Measurements from ENCODE around the gene UCKL1. TPM values are rescaled to one million over a fixed set of nuclear protein-coding genes. Genes with fewer than 3 reads are reported as not detected.

Gene UCKL1
- total RNA-seq (2012; rRNA removed): 16.5 and 16.6 TPM in 2 replicates

GRCh38 chr20:63955827-63956663, at the start of gene UCKL1:
Gene UCKL1 (minus strand): TSS chr20:63956416. CDS start chr20:63956372, 44 bp downstream.
- Histone ChIP-seq H3K9me3 (replicated peaks; ENCODE audit: low read length) (no peaks in the 10 kb centered on the region), H3K36me3 (ENCODE audit: insufficient read depth, low read length) (peaks cover 14% of the 10 kb centered on the region), H3K4me3 (ENCODE audit: low read length) (peak within 1 kb of the TSS; percentile 100), H3K4me1 (ENCODE audit: control insufficient read depth, insufficient read depth, low read length) (peaks cover 41% of the 10 kb centered on the region), H3K27me3 (ENCODE audit: control insufficient read depth, insufficient read depth, low read length) (no peaks in the 10 kb centered on the region), H3K9ac (ENCODE audit: low read depth, low read length) (peak within 1 kb of the TSS; percentile 99), H3K4me2 (ENCODE audit: low read length) (peak within 1 kb of the TSS; percentile 97)

- Histone ChIP-seq H3K4me2 (ENCODE audit: low read length) (no peak overlapping the region), H3K9ac (ENCODE audit: low read depth, low read length) (no peak overlapping the region), H3K9me3 (replicated peaks; ENCODE audit: low read length) (no peaks in the 10 kb centered on the region), H3K4me1 (ENCODE audit: control insufficient read depth, insufficient read depth, low read length) (peaks cover 5% of the 10 kb centered on the region), H3K27me3 (ENCODE audit: control insufficient read depth, insufficient read depth, low read length) (no peaks in the 10 kb centered on the region), H3K36me3 (ENCODE audit: insufficient read depth, low read length) (peaks cover 68% of the 10 kb centered on the region), H3K4me3 (ENCODE audit: low read length) (no peak overlapping the region)
Measured at GRCh38 chr20:64005394-64005793, 49.2 kb upstream of the UCKL1 start.

- Histone ChIP-seq H3K9ac (ENCODE audit: low read depth, low read length) (no peak overlapping the region), H3K27me3 (ENCODE audit: control insufficient read depth, insufficient read depth, low read length) (no peaks in the 10 kb centered on the region), H3K4me1 (ENCODE audit: control insufficient read depth, insufficient read depth, low read length) (peaks cover 5% of the 10 kb centered on the region), H3K36me3 (ENCODE audit: insufficient read depth, low read length) (peaks cover 67% of the 10 kb centered on the region), H3K9me3 (replicated peaks; ENCODE audit: low read length) (no peaks in the 10 kb centered on the region), H3K4me2 (ENCODE audit: low read length) (no peak overlapping the region), H3K4me3 (ENCODE audit: low read length) (no peak overlapping the region)
Measured at GRCh38 chr20:64003960-64004725, 47.9 kb upstream of the UCKL1 start.

GRCh38 chr20:64001607-64002011, 45.4 kb upstream of the UCKL1 start:
- Histone ChIP-seq H3K36me3 (ENCODE audit: insufficient read depth, low read length) (peaks cover 60% of the 10 kb centered on the region), H3K27me3 (ENCODE audit: control insufficient read depth, insufficient read depth, low read length) (no peaks in the 10 kb centered on the region), H3K4me1 (ENCODE audit: control insufficient read depth, insufficient read depth, low read length) (peaks cover 5% of the 10 kb centered on the region), H3K4me3 (ENCODE audit: low read length) (no peak overlapping the region), H3K4me2 (ENCODE audit: low read length) (no peak overlapping the region), H3K9me3 (replicated peaks; ENCODE audit: low read length) (no peaks in the 10 kb centered on the region), H3K9ac (ENCODE audit: low read depth, low read length) (no peak overlapping the region)

GRCh38 chr20:64000906-64001305, 44.7 kb upstream of the UCKL1 start:
- Histone ChIP-seq H3K4me1 (ENCODE audit: control insufficient read depth, insufficient read depth, low read length) (peaks cover 5% of the 10 kb centered on the region), H3K36me3 (ENCODE audit: insufficient read depth, low read length) (peaks cover 64% of the 10 kb centered on the region), H3K4me2 (ENCODE audit: low read length) (no peak overlapping the region), H3K27me3 (ENCODE audit: control insufficient read depth, insufficient read depth, low read length) (no peaks in the 10 kb centered on the region), H3K9ac (ENCODE audit: low read depth, low read length) (no peak overlapping the region), H3K4me3 (ENCODE audit: low read length) (no peak overlapping the region), H3K9me3 (replicated peaks; ENCODE audit: low read length) (no peaks in the 10 kb centered on the region)

- no peak overlapping the region for H3K4me3 ChIP-seq (ENCODE audit: low read length)
- H3K9ac ChIP-seq (ENCODE audit: low read depth, low read length): no peak overlapping the region
- H3K9me3 ChIP-seq (replicated peaks; ENCODE audit: low read length): no peaks in the 10 kb centered on the region
- H3K4me1 ChIP-seq (ENCODE audit: control insufficient read depth, insufficient read depth, low read length): peaks cover 29% of the 10 kb centered on the region
- H3K4me2 ChIP-seq (ENCODE audit: low read length): no peak overlapping the region
- H3K27me3 ChIP-seq (ENCODE audit: control insufficient read depth, insufficient read depth, low read length): no peaks in the 10 kb centered on the region
- peaks cover 26% of the 10 kb centered on the region for H3K36me3 ChIP-seq (ENCODE audit: insufficient read depth, low read length)
Measured at GRCh38 chr20:63982937-63983336, 26.7 kb upstream of the UCKL1 start.

GRCh38 chr20:63980806-63981728, 24.9 kb upstream of the UCKL1 start, which contains the start of gene PRPF6:
Gene PRPF6 (plus strand): TSS chr20:63981132. CDS start chr20:63981246, 114 bp downstream.
- Histone ChIP-seq H3K4me1 (ENCODE audit: control insufficient read depth, insufficient read depth, low read length) (peaks cover 35% of the 10 kb centered on the region), H3K27me3 (ENCODE audit: control insufficient read depth, insufficient read depth, low read length) (no peaks in the 10 kb centered on the region)

GRCh38 chr20:63980317-63980805, 24.1 kb upstream of the UCKL1 start:
- Histone ChIP-seq H3K4me2 (ENCODE audit: low read length) (peak overlapping the region; percentile 84), H3K27me3 (ENCODE audit: control insufficient read depth, insufficient read depth, low read length) (no peaks in the 10 kb centered on the region), H3K9ac (ENCODE audit: low read depth, low read length) (peak overlapping the region; percentile 92), H3K9me3 (replicated peaks; ENCODE audit: low read length) (no peaks in the 10 kb centered on the region), H3K4me3 (ENCODE audit: low read length) (peak overlapping the region; percentile 87), H3K36me3 (ENCODE audit: insufficient read depth, low read length) (peaks cover 17% of the 10 kb centered on the region), H3K4me1 (ENCODE audit: control insufficient read depth, insufficient read depth, low read length) (peaks cover 35% of the 10 kb centered on the region)

More at GRCh38 chr20:63980806-63981728, 24.9 kb upstream of the UCKL1 start, which contains the start of gene PRPF6:
- H3K4me3 ChIP-seq (ENCODE audit: low read length): peak within 1 kb of the TSS; percentile 87
- H3K4me2 ChIP-seq (ENCODE audit: low read length): peak within 1 kb of the TSS; percentile 84
- H3K9me3 ChIP-seq (replicated peaks; ENCODE audit: low read length): no peaks in the 10 kb centered on the region
- H3K9ac ChIP-seq (ENCODE audit: low read depth, low read length): peak within 1 kb of the TSS; percentile 92
- peaks cover 24% of the 10 kb centered on the region for H3K36me3 ChIP-seq (ENCODE audit: insufficient read depth, low read length)

GRCh38 chr20:63979557-63980316, 23.5 kb upstream of the UCKL1 start, which contains the start of gene SAMD10:
Gene SAMD10 (minus strand): TSS chr20:63979642. CDS start chr20:63979467, 175 bp downstream.
- peak within 1 kb of the TSS; percentile 92 for H3K9ac ChIP-seq (ENCODE audit: low read depth, low read length)

GRCh38 chr20:63979229-63979556, 23.0 kb upstream of the UCKL1 start:
- peaks cover 35% of the 10 kb centered on the region for H3K4me1 ChIP-seq (ENCODE audit: control insufficient read depth, insufficient read depth, low read length)
- peak overlapping the region; percentile 65 for H3K4me3 ChIP-seq (ENCODE audit: low read length)
- peak overlapping the region; percentile 84 for H3K4me2 ChIP-seq (ENCODE audit: low read length)
- no peaks in the 10 kb centered on the region for H3K27me3 ChIP-seq (ENCODE audit: control insufficient read depth, insufficient read depth, low read length)
- no peaks in the 10 kb centered on the region for H3K9me3 ChIP-seq (replicated peaks; ENCODE audit: low read length)
- peak overlapping the region; percentile 26 for H3K9ac ChIP-seq (ENCODE audit: low read depth, low read length)
- peaks cover 7% of the 10 kb centered on the region for H3K36me3 ChIP-seq (ENCODE audit: insufficient read depth, low read length)

More at GRCh38 chr20:63979557-63980316, 23.5 kb upstream of the UCKL1 start, which contains the start of gene SAMD10:
- Histone ChIP-seq H3K4me1 (ENCODE audit: control insufficient read depth, insufficient read depth, low read length) (peaks cover 35% of the 10 kb centered on the region), H3K4me2 (ENCODE audit: low read length) (peak within 1 kb of the TSS; percentile 84), H3K4me3 (ENCODE audit: low read length) (peak within 1 kb of the TSS; percentile 87), H3K27me3 (ENCODE audit: control insufficient read depth, insufficient read depth, low read length) (no peaks in the 10 kb centered on the region), H3K9me3 (replicated peaks; ENCODE audit: low read length) (no peaks in the 10 kb centered on the region), H3K36me3 (ENCODE audit: insufficient read depth, low read length) (peaks cover 11% of the 10 kb centered on the region)

Measured in skeletal muscle satellite cell (primary cell).